OCI-LY1 (cell line): Measurements from ENCODE around the gene GABBR2.
"Not testable (repeated sequence)": the region's sequence is repeated elsewhere in the genome, so short reads cannot be mapped to it uniquely, and the experiment has no call there.

Source experiments
- H2AFZ ChIP-seq: fragments of 200-600 bp; sonication (generic), shearing (Covaris generic); 2 replicates; pipeline ENCODE4 v1.6.0; 2014; ENCODE audit warnings: antibody characterized with exemption, mild to moderate bottlenecking, low read length
- H3F3A ChIP-seq: fragments of 200-600 bp; sonication (generic), shearing (Covaris generic); 2 replicates; pipeline ENCODE4 v1.6.0; 2014; ENCODE audit warnings: mild to moderate bottlenecking, antibody characterized with exemption, low read length, moderate library complexity; ENCODE audit not compliant: insufficient read depth
- H3K27ac ChIP-seq: fragments of 200-600 bp; sonication (generic); 2 replicates; pipeline ENCODE4 v1.5.1; 2014; ENCODE audit warnings: low read length, mixed run types, mild to moderate bottlenecking, low read depth; ENCODE audit not compliant: poor library complexity, severe bottlenecking
- H3K27me3 ChIP-seq: fragments of 200-600 bp; sonication (generic); 2 replicates; pipeline ENCODE4 v1.6.0; 2014; ENCODE audit warnings: antibody characterized with exemption, mild to moderate bottlenecking, low read length, moderate library complexity; ENCODE audit not compliant: insufficient read depth
- H3K36me3 ChIP-seq: fragments of 200-600 bp; sonication (generic); 2 replicates; pipeline ENCODE4 v1.6.1; 2014; ENCODE audit warnings: mild to moderate bottlenecking, antibody characterized with exemption, low read length, moderate library complexity, mixed read lengths; ENCODE audit not compliant: insufficient read depth
- H3K4me1 ChIP-seq: fragments of 200-600 bp; sonication (generic); 2 replicates; pipeline ENCODE4 v1.5.1; 2014; ENCODE audit warnings: mild to moderate bottlenecking, low read length, moderate library complexity; ENCODE audit not compliant: insufficient read depth, severe bottlenecking
- H3K4me2 ChIP-seq: fragments of 200-600 bp; sonication (generic), shearing (Covaris generic); 2 replicates; pipeline ENCODE4 v1.6.1; 2014; ENCODE audit warnings: low read length
- H3K4me3 ChIP-seq: fragments of 200-600 bp; sonication (generic); 2 replicates; pipeline ENCODE4 v1.5.1; 2014; ENCODE audit warnings: low read length, low read depth, mild to moderate bottlenecking, mixed read lengths; ENCODE audit not compliant: poor library complexity, severe bottlenecking
- H3K79me2 ChIP-seq: fragments of 200-600 bp; shearing (Covaris generic); 2 replicates; pipeline ENCODE4 v1.6.1; 2016; ENCODE audit warnings: mixed run types, low read length, mixed read lengths; ENCODE audit not compliant: insufficient read depth
- H3K9ac ChIP-seq: fragments of 200-600 bp; sonication (generic), shearing (Covaris generic); 2 replicates; pipeline ENCODE4 v1.6.1; 2014; ENCODE audit warnings: mild to moderate bottlenecking, low read length, mixed read lengths
- H3K9me2 ChIP-seq: fragments of 200-600 bp; sonication (generic), shearing (Covaris generic); 2 replicates; pipeline ENCODE4 v1.6.1; 2014; ENCODE audit warnings: low read depth, mild to moderate bottlenecking, low read length, mixed read lengths
- H3K9me3 ChIP-seq: fragments of 200-600 bp; shearing (Covaris generic); 2 replicates; pipeline ENCODE4 v1.6.1; 2014; ENCODE audit warnings: low read length, mixed read lengths
- H4K20me1 ChIP-seq: fragments of 200-600 bp; sonication (generic), shearing (Covaris generic); 2 replicates; pipeline ENCODE4 v1.6.0; 2016; ENCODE audit warnings: mild to moderate bottlenecking, low read length; ENCODE audit not compliant: insufficient read depth
- EZH2 ChIP-seq: fragments of 200-600 bp; sonication (generic), shearing (Covaris generic); IDR thresholded peaks from 2 replicates; pipeline ENCODE4 v1.8.0; 2017; ENCODE audit warnings: borderline replicate concordance, mixed run types, mild to moderate bottlenecking, antibody characterized with exemption, low read length, moderate library complexity, mixed read lengths
- TF ChIP-seq, protein P1 (sequence below): fragments of 200-600 bp; sonication (generic), shearing (Covaris generic); IDR thresholded peaks from 2 replicates; pipeline ENCODE4 v1.5.1; 2017; ENCODE audit warnings: mild to moderate bottlenecking, antibody characterized with exemption, low read length, moderate library complexity, mixed read lengths

The GABBR2 gene

DNA sequence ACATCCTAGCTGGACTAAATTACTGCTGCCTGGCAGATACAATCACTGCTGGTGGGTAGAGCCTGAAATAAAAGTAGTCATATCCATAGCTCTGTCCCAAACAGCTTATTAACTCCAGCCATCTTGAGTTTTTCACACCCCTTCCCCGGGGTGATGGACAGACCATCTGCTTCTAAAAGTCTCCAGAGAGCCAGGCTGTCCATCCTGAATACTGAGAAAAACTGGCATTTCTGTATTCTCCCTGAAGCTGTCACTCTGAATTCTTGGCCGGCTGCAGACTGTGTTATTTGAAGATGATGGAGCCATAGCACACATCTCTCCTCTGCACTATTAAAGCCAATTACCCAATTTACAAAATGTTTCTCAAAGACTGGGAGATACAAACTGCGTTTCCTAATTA, 118.6 kb downstream of the GABBR2 start:
- no peaks in the 10 kb centered on the region for H3K4me1 ChIP-seq
- no peaks in the 10 kb centered on the region for H3K9me3 ChIP-seq
- H3K9me2 ChIP-seq, result no peaks in the 10 kb centered on the region
- H3F3A ChIP-seq, result no peaks in the 10 kb centered on the region
- H3K36me3 ChIP-seq, result no peaks in the 10 kb centered on the region
- H3K79me2 ChIP-seq, result no peaks in the 10 kb centered on the region
- no peak overlapping the region for H3K27ac ChIP-seq
- H3K9ac ChIP-seq, result no peak overlapping the region
- no peak overlapping the region for H3K4me2 ChIP-seq
- H2AFZ ChIP-seq, result no peak overlapping the region
- no peaks in the 10 kb centered on the region for H4K20me1 ChIP-seq
- TF ChIP-seq, protein P1, sequence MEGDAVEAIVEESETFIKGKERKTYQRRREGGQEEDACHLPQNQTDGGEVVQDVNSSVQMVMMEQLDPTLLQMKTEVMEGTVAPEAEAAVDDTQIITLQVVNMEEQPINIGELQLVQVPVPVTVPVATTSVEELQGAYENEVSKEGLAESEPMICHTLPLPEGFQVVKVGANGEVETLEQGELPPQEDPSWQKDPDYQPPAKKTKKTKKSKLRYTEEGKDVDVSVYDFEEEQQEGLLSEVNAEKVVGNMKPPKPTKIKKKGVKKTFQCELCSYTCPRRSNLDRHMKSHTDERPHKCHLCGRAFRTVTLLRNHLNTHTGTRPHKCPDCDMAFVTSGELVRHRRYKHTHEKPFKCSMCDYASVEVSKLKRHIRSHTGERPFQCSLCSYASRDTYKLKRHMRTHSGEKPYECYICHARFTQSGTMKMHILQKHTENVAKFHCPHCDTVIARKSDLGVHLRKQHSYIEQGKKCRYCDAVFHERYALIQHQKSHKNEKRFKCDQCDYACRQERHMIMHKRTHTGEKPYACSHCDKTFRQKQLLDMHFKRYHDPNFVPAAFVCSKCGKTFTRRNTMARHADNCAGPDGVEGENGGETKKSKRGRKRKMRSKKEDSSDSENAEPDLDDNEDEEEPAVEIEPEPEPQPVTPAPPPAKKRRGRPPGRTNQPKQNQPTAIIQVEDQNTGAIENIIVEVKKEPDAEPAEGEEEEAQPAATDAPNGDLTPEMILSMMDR, result no peak
- TF ChIP-seq EZH2, result no peak
- H3K27me3 ChIP-seq, result no peaks in the 10 kb centered on the region
- no peak overlapping the region for H3K4me3 ChIP-seq

DNA sequence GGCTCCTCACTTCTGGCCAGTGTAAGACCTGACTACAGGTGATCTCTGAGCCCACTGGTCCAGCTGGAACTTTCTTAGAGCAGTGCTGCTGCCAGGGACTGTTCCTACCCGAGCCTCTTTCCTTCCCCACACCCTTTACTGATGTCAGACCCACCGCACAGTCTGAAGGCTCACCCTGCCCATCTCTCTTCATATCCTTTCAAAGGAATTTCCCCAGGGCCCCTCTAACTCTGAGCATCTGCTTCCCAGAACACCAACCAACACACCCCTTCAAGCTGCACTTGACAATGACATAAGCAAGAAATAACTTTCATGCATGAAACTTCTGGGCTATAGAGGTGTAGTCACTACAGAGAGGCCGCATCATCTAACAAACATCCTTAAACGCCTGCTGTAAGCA, 119.6 kb downstream of the GABBR2 start:
- Histone ChIP-seq H3K9ac (no peak overlapping the region), H3K4me2 (no peak overlapping the region), H3K79me2 (no peaks in the 10 kb centered on the region), H3K9me2 (no peaks in the 10 kb centered on the region), H4K20me1 (no peaks in the 10 kb centered on the region), H3K4me1 (no peaks in the 10 kb centered on the region), H3K9me3 (no peaks in the 10 kb centered on the region), H3F3A (no peaks in the 10 kb centered on the region), H3K27ac (no peak overlapping the region), H3K36me3 (no peaks in the 10 kb centered on the region), H2AFZ (no peak overlapping the region), H3K4me3 (no peak overlapping the region), H3K27me3 (no peaks in the 10 kb centered on the region)
- no peak for TF ChIP-seq EZH2
- TF ChIP-seq, protein P1, result no peak

DNA sequence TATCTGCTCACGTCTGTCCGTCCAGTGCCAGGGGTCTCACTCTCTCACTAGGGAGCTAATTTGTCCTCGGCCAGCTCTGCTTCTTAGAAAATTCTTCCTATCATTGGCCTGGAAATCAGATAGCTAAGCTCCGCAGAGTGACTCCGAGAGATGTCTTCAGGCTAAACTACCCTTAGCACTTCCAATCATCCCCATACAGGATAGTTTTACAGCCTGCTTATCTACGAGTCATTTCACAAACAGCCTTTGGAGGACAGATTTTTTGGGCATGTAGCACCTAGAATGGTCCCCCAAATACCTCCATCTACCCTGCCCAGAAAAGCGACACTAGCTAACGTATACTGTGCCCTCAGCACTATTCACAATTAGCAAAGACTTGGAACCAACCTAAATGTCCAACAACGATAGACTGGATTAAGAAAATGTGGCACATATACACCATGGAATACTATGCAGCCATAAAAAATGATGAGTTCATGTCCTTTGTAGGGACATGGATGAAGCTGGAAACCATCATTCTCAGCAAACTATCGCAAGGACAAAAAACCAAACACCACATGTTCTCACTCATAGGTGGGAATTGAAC, 123.8 kb downstream of the GABBR2 start:
- not testable (repeated sequence) for H3K4me3 ChIP-seq, H3K4me1 ChIP-seq, H3F3A ChIP-seq

DNA sequence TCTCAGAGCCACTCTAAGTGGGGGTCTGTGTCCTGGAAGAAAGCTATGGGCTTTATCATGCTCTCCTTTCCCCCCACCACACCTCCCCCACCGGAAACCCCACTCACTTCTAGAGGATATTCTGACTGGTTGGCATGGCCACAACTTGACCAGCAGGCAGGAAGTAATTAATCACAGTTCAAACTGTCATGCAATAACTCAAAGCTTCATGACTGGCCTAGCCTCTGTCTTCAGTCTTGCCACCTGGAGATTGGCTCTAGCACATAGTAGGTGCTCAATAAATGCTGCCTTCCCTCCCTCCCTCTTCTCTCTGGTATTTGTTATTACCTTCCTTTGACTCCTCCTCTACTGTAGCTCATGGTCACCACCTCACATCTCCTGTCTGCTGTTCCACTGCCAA, 124.7 kb downstream of the GABBR2 start:
- H4K20me1 ChIP-seq, result no peaks in the 10 kb centered on the region
- no peaks in the 10 kb centered on the region for H3K9me2 ChIP-seq
- no peaks in the 10 kb centered on the region for H3F3A ChIP-seq
- H3K36me3 ChIP-seq, result no peaks in the 10 kb centered on the region
- no peak overlapping the region for H3K9ac ChIP-seq
- H3K4me2 ChIP-seq, result no peak overlapping the region
- H3K9me3 ChIP-seq, result no peaks in the 10 kb centered on the region
- no peak for TF ChIP-seq EZH2
- TF ChIP-seq, protein P1, result no peak
- no peaks in the 10 kb centered on the region for H3K79me2 ChIP-seq
- no peak overlapping the region for H2AFZ ChIP-seq
- no peaks in the 10 kb centered on the region for H3K27me3 ChIP-seq
- no peaks in the 10 kb centered on the region for H3K4me1 ChIP-seq
- no peak overlapping the region for H3K4me3 ChIP-seq
- H3K27ac ChIP-seq, result no peak overlapping the region

More for the DNA sequence above, 123.8 kb downstream of the GABBR2 start:
- H3K27me3 ChIP-seq, H3K4me2 ChIP-seq, H4K20me1 ChIP-seq, H3K36me3 ChIP-seq, H3K79me2 ChIP-seq, H3K9ac ChIP-seq, H2AFZ ChIP-seq, H3K9me2 ChIP-seq, H3K9me3 ChIP-seq, H3K27ac ChIP-seq: not testable (repeated sequence)
